Fibroblast of the conjunctiva (primary cell): Measurements from ENCODE around the gene ANKRD13B.
A peak's percentile ranks its signal among the peaks of the same experiment; 100 is the strongest.

Source experiments
- DNase-seq: peaks from one replicate; pipeline ENCODE4 v3.0.0-alpha.2; 2010; ENCODE audit warnings: low read depth

The ANKRD13B gene

DNA sequence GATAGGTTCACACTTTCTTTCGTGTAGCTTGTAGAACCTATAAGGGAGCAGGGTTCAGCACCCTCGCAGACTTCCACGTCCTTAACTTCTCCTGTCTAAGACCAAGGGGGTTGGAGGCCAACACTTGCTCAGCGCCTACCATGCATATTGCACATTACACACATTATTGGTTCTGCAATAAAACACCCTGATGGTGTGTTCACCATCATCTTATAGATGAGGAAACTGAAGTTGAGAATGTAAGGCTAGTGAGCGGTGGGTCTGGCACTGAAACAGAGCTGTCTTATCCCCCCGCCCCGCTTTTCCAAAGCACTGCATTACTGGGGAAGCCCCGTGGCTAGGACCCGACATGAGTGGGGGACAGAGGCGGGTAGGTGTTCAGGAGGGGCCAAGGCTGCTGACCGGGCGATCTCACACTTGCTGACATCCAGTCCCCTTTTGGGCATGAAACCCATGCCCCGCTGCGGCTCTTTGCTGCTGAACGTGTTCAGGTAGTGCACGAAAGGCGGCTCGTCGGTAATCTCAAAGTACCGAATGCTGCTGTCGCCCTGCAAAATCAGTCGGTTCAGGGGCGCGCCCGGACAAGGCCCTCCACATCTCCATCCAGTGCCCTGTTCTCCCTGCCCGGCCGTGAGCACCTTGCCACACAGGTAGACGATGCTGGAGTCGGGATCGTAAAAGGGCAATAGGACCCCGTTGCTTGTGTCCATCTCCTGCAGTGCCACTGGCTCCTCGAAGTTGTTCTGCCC, 23.5 kb downstream of the ANKRD13B start:
- DNase-seq = no peak

DNA sequence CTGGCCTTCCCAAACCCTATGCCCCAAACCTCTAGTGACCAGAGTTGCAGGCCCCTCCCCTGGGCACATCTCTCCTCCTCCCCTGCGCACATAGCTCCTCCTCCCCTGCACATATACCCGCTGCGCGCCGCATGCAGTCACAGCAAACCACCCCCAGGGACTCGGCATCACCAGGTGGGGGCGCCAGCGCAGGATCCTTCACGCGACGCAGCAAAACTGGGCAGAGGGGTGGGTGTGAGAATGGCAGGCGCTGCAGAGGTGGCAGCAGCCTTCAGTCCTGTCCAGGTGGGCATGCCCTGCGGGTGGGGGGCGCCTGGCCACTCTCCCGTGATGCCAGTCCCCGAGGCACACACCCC, 24.2 kb downstream of the ANKRD13B start:
- peak; percentile 47 for DNase-seq

DNA sequence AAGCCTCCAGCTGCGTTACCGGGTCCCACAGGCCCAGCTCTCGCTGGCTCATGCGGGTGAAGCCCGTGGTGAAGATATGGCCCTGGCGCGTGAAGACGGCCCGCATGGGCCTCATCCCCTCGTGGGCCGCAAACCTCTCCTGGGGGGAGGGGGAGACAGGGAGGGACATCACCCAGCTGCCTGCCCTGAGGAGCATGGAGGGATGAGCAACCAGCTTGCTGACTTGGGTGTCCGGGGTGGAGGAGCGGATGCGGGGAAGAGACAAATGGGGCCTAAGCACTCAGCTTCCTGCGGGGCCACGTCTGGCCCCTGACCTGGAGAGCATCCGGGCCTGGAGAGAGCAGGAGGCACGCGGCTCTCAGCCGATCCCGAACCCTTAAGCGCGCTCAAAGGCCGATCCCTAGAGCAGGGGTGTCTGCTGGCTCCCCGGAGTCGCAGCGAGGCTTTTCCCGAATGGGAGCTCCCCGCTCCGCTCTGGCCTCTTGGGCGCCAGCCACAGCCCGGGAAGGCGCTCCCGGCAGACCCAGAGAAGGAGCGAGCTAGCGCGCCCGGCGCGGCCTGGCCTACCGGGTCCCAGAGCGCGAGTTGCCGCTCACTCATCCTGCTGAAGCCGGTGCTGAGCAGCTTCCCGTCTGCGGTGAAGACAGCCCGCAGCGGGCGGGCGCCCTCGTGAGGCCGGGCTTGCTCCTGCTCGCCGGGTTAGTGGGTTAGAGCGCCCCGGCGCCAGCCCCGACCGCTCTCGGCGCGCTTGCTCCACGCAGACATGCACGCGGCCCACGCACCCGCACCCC, 24.7 kb downstream of the ANKRD13B start:
- DNase-seq = peak; percentile 42

DNA sequence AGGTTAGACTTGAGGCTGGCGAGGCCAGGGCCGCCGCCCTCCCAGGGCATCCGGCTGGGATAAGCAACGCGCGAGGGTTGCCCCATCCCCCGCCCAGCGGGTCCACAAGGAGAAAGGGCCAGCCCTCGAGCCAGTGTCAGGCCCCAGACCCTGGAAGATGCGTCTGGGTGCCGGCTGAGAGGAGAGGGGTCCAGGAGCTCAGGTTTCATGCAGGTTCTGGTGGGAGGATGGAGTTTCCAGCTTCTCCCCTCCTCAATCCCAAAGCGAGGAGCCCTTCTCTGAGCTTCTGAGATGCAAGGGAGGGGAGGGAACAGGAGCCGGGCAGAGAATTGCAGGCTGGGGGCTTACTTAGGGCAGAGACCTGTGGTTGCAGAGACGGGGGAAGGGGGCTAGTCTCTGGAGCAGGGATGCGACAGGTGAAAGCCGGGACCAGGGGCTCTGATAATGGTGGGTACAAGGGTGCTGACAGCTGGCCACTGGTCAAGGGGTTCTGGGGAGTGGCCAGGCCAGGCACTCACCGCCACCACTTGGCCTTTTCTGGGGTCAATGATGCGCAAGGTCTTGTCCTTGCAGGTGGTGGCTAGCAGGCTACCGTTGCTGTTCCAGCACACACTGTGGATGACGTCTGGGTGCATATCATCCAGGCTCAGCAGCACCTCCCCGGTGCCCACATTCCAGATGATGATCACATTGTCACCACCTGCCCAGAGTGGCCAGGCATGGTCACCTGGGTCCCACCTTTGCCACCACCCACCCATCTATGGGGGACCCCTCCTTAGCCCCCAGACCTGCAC, 25.5 kb downstream of the ANKRD13B start:
- no peak for DNase-seq

DNA sequence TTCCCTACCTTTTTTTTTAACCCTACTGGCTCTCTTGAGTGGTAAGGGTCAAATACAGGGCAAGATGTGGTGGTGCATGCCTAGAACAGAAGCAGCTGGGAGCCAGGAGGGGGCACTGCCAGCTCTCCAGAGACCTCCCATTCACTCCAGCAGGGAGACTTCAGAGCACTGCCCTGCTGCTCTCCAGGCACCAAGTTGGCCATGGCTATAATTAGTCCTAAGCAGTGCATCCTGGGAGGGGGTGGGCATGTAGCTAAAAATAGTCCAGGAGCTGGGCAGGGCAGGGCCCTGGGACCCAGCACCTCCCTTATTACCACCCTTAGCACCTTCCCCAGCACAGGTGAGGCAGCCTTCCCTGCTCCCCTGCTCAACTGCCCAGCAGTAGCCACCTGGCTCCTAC, 26.3 kb downstream of the ANKRD13B start:
- no peak for DNase-seq

DNA sequence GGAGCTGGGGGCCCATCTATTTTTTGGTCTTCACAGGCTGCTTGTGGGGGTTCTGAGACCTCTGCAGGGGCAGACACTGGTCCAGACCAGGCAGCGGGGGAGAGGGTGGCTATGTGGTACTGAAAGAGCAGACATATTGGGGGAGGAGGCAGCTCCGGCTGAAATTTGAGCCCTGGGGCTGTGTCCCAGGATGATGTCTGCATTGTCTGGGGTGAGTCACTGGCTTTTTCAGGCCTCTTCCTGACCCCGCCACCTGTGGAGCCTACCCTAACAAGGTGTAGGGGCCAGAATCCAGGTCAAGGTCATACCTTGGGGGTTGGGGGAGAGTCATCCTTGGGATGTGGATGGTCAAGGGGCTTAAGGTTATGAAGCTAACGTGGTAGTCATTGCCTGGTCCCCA, 27.3 kb downstream of the ANKRD13B start:
- DNase-seq = no peak

DNA sequence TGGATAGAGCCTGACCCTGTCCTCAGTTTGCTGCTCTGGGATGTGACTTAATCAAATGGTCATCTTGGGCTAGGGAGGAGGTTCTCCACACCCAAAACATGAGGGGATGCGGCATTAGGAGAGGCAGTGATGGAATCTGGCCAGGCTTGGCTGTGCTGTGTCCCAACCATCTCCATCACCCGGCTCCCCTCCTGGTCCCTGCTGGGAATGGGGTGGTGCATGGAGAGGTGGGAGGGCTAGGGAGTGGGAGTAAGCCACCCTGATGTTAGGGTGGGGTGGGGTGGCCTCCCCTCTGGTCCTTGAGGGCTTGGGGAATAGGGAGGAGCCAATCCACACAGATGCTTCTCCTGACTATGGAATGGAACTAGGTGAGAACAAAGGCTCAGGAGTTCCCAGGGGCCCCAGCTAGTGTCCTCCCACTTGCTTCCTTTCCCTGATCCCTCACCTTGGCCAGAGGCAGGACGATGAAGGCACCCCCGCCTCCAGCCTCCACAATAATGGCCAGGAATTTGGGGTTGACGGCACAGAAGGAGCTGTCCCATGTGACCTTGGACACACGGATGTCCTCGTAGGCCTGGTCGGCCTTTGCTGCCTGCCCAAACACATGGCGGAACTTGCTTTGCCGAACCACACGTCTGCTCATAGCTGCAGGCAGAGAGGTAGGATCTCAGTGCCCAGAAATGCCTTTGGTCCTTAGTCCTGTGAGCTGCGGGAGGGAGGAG, 28.0 kb downstream of the ANKRD13B start:
- DNase-seq = no peak

DNA sequence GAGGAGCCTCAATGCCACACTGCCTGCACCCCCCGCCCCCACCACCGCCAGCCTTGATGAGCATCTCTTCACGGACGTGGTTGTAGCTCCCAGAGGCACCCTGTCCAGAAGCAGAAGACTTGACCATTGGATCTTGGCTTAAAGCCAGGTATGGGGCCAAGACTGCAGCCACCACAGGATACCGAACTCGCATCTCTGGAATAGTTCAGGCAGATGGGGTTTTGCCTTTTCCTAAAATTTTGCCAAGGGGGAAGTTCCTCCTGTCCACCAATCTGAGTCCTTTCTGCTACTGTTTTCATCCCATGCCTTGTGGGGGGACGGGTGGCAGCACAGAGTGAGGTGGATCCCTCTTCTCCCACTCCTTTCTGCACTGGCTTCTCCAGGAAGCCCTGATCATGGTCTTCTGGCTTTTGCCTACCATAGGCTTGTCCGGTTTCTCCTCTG, 28.8 kb downstream of the ANKRD13B start:
- DNase-seq = no peak

DNA sequence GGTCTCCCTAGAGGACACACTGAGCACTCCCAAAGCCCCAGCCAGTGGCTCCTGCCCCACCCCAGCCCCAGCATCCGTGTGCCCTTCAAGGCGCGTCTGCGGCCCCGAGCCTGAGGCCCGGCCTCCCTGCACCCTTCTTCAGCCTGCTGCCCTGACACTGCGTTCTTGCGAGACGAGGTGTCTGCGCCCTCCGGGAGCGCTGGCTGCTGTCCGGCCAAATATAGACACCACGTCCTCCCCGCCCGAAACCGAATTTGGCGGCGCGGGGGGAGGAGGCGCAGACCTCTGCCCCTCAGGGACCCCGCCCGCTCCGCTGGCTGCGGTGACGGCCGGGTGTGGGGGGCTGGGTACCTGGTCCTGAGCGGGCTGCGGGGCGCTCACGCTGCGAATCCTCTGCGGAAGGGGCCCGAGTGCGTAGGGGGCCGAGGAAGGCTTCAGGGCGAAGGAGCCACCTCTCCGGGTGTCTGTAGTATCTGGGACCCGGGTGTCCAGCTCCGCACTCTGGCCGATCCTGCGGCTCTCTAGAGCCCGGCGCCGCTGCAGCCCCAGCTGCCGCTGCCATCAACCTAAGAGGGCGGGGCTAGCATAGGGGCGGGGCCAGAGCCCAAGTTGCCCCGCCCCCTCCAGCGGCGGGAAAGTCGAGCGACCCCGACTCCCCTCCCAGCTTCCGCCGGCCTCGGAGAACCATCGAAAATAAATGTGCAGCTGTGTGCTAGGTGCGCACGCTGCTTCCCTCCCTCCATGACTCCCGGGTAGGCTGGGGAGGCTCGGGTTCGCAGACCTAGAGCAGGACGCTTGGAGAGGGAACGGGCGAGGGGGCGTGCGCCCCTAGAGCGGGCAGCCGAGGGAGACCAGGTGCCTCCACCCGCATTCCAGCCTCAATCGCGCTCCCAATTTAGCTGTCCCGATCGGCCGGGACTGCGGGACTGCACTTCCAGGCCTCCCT, 29.7 kb downstream of the ANKRD13B start, which contains the start of gene CORO6:
Gene CORO6 (minus strand): TSS at position 576 of the 946 bp plus-strand sequence. CDS start 1,491 bp downstream, outside the sequence.
- no peak for DNase-seq

DNA sequence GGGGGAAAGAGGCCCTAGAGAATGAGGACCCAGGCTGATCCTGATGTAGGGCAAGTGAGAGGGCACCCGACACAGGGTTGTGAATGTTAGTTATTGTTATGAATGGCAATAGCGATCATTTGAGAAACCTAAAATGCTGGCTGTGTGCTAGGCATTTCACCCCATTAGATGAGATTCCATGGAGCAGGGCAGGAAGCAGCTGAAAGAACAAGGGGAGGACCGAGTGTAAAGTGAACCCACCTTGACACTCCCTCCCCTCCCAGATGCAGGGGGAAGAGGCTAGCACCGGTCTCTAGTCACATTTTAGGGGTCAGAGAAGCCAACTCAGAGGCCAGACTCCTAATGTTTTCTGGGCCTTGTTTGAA, 30.3 kb downstream of the ANKRD13B start:
- no peak for DNase-seq

DNA sequence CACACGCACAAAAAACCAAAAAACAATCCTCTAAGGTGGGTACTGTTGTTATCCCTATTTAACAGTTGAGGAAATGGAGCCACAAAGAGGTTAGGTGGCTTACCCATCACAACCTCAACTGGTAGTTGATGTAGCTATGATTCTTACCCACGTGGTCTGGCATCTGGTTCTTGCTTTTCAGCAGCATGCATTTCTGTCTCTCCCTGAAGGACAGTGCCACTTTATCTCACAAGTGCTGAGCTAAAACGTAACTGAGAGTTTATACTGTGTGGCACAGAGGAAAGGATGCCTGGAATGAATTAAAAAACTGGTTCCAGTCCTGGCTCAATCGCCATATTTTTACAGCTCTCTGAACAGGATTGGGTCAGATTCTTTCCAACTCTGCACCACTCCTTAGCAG, 31.7 kb downstream of the ANKRD13B start:
- no peak for DNase-seq

DNA sequence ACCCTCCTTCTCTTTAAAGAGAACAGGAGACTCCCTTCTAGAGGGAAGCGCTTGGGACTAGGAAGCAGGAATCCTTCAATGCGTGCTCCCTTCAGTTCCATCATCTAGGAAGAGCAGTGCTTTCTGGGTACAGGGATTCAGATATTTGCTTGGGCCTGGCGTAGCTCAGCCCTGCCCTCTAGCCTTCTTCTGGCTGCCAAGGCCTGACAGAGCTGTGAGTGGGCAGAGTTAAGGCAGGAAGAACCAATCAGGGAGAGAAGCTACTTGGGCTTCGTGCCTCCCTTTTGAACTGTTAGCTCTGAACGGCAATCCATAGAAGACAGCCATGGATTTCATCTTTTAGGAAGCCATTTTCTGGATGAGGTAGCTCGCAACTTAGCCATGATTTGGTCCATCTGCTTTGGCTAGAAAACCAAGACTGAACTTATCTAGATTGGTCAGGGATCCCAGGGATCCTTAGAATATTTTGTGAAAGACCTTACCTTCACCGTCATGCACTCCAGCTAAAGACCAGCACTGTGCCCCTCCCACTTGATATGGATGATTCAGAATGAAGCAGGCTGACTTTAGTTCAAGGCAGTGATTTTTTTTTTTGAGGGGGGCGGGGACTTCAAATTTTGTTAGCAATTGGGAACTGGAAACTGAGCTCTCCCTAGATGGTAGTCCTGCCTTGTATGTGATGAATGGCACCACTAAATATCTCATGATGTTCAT, 32.3 kb downstream of the ANKRD13B start:
- peak; percentile 39 for DNase-seq

DNA sequence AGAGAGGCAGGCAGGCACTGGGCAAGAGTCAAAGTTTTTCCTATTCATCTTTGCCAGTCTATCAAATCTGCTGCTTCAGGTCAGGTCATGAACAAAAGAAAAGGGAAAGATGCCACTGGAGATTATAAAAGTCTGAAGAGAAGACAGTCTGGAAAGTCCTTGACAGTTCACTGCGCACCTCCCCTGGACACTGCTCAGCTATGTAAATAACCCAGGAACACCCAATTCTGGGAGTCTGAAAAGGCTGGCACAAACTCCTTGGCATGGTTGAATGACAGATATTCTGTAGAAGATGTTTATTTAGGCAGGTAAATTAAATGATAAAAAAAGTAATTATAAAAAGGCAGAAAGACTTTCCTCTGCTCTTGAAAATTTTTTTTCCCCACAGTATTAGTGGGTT, 35.0 kb downstream of the ANKRD13B start:
- no peak for DNase-seq

DNA sequence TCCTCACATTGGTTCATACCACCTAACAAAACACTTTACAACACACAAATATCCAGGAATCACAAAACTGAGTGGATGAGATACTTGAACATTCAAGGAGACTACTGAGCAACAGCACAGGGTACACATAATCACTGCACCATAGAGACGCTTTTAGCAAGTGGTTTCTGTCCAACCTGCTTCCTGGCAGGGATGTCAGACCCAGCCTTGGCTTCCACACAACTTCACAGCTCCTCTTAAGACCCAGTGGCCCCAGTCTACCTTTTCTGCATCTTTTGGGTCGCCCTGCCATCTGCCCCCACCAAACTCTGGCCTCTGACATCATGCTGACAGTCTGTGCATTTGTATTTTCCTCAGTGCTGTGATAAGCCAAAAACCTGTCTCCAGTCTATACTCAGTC, 35.7 kb downstream of the ANKRD13B start:
- no peak for DNase-seq

DNA sequence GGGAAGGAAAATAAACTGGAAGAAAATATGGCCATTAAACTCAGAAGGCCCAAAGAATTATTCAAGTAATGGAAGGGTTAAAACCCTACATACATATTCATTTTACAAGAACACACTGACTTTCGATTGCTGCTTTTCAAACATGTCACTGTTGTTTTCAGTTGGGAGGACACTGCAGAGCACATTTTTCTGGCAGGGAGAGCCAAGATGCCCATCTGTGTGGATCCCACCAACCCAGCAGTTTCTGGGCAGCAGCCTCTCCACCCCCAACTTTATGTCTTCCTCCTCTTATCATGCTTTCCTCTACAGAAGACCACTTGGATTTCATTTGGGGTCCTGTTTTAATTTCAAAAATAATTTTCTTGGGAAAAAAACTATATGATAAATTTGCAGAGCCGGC, 36.9 kb downstream of the ANKRD13B start:
- no peak for DNase-seq

DNA sequence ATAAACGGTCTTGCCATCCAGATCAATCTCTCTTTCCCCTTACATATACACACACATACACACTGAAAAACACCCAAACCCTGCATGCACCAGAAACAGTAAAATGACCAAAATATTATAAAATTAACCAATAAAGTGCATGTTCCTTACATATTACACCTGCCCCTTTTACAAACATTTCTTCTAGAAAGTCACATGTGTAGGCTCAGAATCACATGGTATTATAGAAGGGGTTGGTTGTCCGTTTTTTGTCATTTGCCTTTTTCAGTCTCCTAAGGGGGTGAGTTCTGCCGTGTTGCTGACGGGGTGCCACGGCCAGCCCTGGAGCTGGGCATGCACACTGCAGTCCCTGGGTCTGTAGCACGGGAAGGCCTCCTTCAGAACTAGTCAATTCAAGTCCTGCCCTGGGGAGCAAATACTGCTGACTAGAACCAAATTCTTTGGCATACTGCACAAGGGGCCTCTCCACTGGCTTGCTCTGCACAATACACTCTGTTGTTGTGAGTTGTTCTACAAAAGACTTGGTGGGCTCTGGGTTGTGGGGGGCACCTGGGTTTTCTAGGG, 37.8 kb downstream of the ANKRD13B start:
- no peak for DNase-seq

DNA sequence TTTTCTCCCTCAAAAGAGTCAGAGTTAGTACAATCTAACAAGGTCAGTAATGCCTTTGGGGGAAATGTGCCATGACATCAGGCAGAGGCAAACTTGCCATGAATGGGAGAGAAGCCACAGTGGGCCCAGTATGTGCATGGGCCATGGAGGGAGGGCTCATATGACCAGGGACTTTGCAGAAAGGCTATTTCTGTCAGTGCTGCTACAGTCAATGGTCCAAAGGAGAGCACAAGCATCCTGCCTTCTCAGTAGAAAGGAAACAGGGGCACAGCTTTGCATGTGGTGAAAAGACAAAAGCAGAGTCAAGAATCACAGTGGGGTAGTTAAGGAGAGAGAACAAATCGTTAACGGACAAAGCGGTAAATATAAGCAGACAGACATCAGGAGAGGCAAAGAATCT, 41.0 kb downstream of the ANKRD13B start:
- DNase-seq = no peak

DNA sequence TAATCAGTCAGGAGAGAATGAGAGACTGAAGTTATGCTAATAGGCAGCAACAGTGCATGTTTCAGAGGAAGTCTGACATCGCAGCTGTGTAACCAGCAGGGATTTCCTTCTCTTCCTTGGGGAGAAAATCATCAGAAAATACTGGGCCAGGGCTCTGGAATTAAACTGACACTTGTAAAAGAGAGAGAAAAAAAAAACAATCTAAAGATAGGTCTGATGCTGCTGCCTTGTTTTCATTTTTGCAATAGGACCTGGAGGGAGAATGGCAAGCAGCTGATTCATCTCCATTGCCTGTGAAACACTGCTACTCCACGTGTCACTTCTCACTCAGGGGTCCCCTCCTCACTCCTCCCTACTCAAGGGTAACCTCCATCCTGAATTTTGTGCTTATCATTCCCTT, 47.5 kb downstream of the ANKRD13B start:
- DNase-seq = peak; percentile 40

DNA sequence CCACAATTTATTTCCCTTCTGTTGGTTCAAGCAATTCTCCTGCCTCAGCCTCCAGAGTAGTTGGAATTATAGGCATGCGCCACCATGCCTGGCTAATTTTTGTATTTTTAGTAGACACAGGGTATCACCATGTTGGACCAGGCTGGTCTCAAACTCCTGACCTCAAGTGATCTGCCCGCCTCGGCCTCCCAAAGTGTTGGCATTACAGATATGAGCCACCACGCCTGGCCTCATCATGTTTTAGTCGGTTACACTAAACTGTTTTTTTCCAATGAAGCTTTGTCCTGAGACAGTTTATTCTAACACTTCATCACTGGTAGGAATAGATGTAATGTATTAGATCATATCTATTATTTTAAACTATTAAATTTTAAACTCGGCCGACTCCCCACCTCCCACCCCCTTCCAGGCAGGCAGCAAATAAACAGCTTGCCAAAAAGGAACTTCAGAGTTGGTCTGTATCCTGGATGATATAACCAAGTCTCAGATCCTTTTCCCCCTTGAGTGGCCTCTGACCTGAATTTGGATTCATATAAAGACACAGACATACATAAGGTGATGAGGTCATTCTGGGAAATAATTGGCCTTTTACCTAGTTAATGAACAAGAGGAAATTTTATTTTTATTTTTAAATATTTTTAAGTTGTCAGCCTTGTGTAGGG, 48.2 kb downstream of the ANKRD13B start:
- no peak for DNase-seq
